ENCODE data around the gene RBM5. TPM values are rescaled to one million over a fixed set of nuclear protein-coding genes. Genes with fewer than 3 reads are reported as not detected.
A peak's percentile ranks its signal among the peaks of the same experiment; 100 is the strongest.

Gene RBM5
- total RNA-seq, 2 donors from 2014 or later, result 292 to 353 TPM

DNA sequence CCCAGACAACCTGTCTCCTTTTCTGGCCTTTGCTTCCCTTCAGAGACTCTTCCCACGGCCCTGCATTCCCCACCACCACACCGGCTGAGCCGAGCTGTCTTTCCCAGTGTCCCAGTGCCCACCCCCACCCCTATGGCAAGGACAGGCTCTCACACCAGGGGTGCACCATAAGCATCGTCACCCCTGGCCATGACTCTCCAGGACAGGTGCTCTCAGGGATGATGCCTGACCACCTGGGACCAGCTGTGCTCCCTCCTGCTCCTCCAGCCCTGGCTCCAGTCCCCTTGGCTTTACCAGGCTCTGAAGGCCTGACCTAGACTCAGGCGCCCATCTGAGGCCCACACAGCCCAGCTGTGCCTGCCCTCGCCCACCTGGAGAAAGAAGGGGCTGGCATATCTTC, 48.8 kb downstream of the RBM5 start:
- no peaks in the 10 kb centered on the region for H3K9me3 ChIP-seq (ENCODE audit: control insufficient read depth, low read length, poor library complexity, severe bottlenecking)
- Mint-ChIP-seq H3K27ac (peak overlapping the region; percentile 56), H3K4me3 (no peak overlapping the region), H3K4me1 (peaks cover 9% of the 10 kb centered on the region), H3K36me3 (ENCODE audit: low read depth) (no peaks in the 10 kb centered on the region), H3K27me3 (no peaks in the 10 kb centered on the region)
- no peak for DNase-seq
- ATAC-seq, result no peak

DNA sequence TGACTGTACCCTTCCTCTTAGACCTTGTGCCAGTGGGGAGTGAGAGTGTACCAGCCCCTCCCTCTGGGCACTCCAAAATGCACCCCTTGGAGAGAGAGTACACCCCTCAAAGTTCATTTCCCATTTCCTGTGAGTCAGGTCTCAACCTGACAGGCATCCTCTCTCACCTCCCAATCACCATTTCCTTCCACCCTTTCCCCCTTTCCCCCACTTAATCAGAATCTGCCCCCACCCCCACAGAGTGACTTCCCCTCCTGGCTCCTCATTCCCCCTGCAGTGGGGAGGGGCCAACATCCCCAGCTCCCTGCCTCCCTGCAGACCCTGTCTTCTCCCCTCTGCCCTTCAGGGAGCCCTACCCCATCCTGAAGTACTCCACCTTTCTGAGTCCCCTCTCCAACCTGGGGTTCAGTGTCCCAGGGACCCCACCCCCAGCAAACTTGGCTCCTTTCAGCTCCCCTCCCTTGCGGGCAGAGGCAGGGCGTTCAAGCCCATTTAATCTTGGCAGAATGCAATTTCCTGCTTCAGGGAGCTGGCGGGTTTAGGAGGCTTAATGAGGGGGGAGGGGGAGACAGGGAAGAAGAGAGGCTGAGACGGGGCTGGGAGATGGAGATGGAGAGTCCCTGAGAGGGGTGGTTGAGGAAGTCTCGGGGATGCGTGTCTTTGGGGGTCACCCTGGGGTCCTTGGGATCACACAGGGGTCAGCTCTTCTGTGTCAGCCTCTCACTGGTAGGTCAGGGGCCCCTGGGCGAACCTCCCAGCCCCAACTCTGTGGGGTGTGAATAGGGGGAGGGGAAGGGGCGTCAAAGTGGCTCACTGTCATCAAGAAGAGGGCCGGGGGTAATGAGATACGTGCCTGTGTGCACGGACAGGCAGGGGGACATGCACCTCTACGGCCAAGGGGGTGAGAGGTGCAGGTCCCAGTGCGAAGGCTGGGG, 49.8 kb downstream of the RBM5 start:
- Mint-ChIP-seq H3K27ac (peak overlapping the region; percentile 56), H3K4me1 (peaks cover 9% of the 10 kb centered on the region), H3K27me3 (no peaks in the 10 kb centered on the region), H3K4me3 (no peak overlapping the region), H3K36me3 (ENCODE audit: low read depth) (no peaks in the 10 kb centered on the region)
- no peaks in the 10 kb centered on the region for H3K9me3 ChIP-seq (ENCODE audit: control insufficient read depth, low read length, poor library complexity, severe bottlenecking)
- no peak for ATAC-seq
- DNase-seq, result no peak

DNA sequence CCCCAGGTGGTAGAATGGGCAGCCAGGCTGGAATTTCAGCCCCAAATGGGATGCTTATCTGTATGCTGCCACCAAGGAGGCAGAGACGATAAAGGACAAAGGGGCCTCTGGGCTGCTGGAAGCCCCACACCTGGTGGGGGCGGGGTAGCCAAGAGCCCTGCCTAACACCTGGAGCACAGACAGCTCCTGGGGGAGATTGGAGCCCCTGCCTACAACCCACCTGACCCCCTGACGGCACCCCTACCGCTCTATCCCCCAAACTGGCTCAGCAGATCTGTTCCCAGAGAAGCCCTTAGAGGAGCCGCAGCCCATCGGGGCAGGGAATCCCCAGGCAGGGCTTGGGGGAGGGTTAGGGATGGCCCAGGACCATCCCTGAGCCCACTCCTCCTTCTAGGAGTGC, 50.6 kb downstream of the RBM5 start:
- Mint-ChIP-seq H3K4me3 (no peak overlapping the region), H3K27me3 (no peaks in the 10 kb centered on the region)

DNA sequence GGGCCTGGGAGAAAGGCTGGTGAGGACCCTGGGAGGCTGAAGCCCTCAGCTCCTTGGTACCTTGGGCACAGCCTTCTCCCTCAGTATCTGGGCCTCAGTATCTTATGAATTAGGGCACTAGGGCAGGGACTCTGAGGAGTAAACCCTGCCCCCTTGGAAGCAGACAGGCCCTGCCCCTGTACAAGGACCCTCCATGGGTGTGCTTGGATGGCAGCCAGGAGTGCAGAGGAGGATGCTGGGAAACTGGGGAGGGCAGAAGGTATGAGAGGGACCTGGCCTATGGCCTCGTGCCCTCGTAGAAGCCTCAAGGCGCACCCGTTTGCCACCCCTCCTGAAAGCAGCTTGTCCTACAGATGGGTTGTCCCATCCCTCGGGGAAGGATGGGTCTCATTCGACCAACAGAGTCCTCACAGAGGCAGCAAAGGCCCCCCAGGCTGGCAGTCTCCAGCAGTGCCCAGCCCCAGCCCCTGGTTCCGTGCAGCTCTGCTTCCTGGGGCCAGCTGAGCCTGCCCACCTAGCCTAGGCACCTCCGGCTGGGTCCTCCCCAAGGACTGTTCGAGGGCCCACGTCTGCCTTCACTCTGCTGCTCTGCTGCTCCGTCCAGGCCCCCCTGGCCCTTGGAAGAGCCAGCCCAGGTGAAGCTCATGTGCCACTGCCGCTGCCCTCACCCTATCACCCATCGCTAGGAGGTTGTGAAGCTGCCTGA, 51.2 kb downstream of the RBM5 start:
- no peaks in the 10 kb centered on the region for H3K36me3 Mint-ChIP-seq (ENCODE audit: low read depth)
- no peak overlapping the region for H3K4me3 Mint-ChIP-seq
- no peak overlapping the region for H3K27ac Mint-ChIP-seq
- DNase-seq (no peak), ATAC-seq (no peak)
- H3K27me3 Mint-ChIP-seq, result no peaks in the 10 kb centered on the region
- H3K9me3 ChIP-seq (ENCODE audit: control insufficient read depth, low read length, poor library complexity, severe bottlenecking), result no peaks in the 10 kb centered on the region
- peaks cover 9% of the 10 kb centered on the region for H3K4me1 Mint-ChIP-seq

More for the DNA sequence above, 50.6 kb downstream of the RBM5 start:
- no peaks in the 10 kb centered on the region for H3K9me3 ChIP-seq (ENCODE audit: control insufficient read depth, low read length, poor library complexity, severe bottlenecking)
- H3K27ac Mint-ChIP-seq, result no peak overlapping the region
- no peaks in the 10 kb centered on the region for H3K36me3 Mint-ChIP-seq (ENCODE audit: low read depth)
- H3K4me1 Mint-ChIP-seq, result peaks cover 9% of the 10 kb centered on the region
- DNase-seq, result no peak
- ATAC-seq, result no peak

DNA sequence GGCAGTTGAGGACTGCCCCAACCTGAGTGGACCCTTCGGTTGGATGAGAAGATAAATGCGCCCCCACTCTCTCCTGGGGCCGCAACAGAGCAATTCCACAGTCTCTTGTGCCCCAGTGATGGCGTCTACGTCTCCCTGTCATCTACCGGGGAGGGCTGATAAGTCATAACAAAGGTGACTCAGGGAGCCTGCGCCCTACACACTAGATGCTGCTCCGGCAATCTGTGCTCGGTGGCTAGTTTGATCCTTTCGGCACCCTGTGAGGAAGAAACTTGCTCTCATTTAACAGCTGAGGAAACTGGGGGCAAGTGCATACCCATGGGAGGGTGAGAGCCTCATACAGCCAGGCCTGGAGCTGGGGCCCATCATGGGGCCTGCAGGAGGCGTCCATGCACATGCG, 52.3 kb downstream of the RBM5 start:
- H3K27ac Mint-ChIP-seq, result no peak overlapping the region
- H3K4me1 Mint-ChIP-seq, result peaks cover 9% of the 10 kb centered on the region
- H3K9me3 ChIP-seq (ENCODE audit: control insufficient read depth, low read length, poor library complexity, severe bottlenecking), result no peaks in the 10 kb centered on the region
- no peak for DNase-seq
- H3K27me3 Mint-ChIP-seq, result no peaks in the 10 kb centered on the region
- no peak overlapping the region for H3K4me3 Mint-ChIP-seq
- ATAC-seq, result no peak
- no peaks in the 10 kb centered on the region for H3K36me3 Mint-ChIP-seq (ENCODE audit: low read depth)

DNA sequence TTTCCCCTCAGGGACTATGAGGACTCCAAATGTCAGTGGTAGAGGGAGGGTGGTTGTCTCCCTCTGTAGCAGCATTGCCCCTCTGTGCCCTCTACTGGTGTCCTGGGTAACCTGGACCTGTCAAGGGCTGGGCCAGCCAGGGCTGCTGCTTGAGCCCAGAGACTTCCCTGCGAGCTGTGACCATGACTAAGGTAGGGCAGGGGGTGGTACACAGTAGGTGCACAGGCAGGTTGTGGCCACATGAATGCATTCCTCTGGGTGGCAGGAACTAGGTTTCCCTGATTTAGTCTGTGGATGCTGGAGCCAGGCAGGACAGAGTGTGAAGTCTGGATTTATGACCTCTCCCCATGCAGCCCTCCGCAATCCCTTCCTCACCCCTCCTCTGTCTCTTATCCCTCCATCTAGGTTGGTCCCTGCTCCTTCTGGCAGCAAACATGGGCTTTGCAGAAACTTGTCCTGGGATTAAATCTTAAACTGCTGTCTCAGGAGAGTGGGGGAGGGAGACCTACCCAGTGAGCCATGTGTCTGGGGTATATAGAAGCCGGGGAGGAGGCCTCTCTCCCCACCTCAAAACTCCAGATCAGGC, 57.7 kb downstream of the RBM5 start:
- peaks cover 6% of the 10 kb centered on the region for H3K4me1 Mint-ChIP-seq
- DNase-seq (no peak), ATAC-seq (no peak)
- H3K27ac Mint-ChIP-seq, result no peak overlapping the region
- H3K9me3 ChIP-seq (ENCODE audit: control insufficient read depth, low read length, poor library complexity, severe bottlenecking), result no peaks in the 10 kb centered on the region
- H3K27me3 Mint-ChIP-seq, result peaks cover 12% of the 10 kb centered on the region
- H3K4me3 Mint-ChIP-seq, result no peak overlapping the region
- H3K36me3 Mint-ChIP-seq (ENCODE audit: low read depth), result peaks cover 3% of the 10 kb centered on the region

DNA sequence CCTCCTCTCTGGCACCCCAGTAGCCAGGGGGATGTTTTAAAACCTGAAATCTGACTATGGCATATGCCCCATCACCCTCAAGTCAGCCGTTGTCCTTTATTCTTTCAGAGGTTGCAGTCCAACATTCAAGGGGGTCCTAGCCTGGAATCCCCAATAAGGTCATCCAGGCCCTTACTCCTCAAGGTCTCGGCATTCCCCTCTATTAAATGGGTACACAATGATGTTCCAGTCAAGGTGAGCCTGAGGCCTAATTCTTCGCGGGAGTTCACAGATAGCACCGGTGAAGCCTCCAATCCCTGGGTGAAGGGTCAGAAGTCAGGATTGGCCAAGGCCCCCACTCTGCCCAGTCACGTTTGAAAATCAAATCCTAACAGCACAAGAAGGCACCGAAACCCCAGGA, 58.3 kb downstream of the RBM5 start:
- Mint-ChIP-seq H3K27ac (no peak overlapping the region), H3K27me3 (peaks cover 12% of the 10 kb centered on the region), H3K4me1 (peaks cover 6% of the 10 kb centered on the region), H3K4me3 (no peak overlapping the region), H3K36me3 (ENCODE audit: low read depth) (peaks cover 3% of the 10 kb centered on the region)
- no peaks in the 10 kb centered on the region for H3K9me3 ChIP-seq (ENCODE audit: control insufficient read depth, low read length, poor library complexity, severe bottlenecking)
- no peak for DNase-seq
- ATAC-seq, result no peak

DNA sequence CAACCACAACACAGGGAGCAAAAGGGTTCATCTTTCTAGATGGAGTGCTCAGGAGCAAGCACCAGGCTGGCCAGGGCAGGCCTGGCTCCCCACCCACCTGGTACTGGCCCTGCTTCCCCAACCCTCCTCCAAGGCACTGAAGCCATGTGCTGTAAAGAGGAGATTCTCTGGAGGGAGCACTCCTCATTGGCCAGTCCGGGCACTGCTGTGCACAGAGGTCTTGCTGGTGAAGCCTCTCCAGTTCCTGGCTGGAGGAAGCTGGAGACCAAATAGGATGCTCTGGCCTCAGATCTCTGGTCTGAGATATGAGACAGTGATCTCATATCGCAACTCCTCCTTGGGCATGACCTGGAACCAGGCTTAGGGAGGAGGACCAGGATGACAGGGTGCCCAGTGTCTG, 58.7 kb downstream of the RBM5 start:
- Mint-ChIP-seq H3K27ac (no peak overlapping the region), H3K4me3 (no peak overlapping the region), H3K27me3 (peaks cover 12% of the 10 kb centered on the region), H3K36me3 (ENCODE audit: low read depth) (peaks cover 3% of the 10 kb centered on the region), H3K4me1 (peaks cover 6% of the 10 kb centered on the region)
- DNase-seq (no peak), ATAC-seq (no peak)
- H3K9me3 ChIP-seq (ENCODE audit: control insufficient read depth, low read length, poor library complexity, severe bottlenecking), result no peaks in the 10 kb centered on the region

DNA sequence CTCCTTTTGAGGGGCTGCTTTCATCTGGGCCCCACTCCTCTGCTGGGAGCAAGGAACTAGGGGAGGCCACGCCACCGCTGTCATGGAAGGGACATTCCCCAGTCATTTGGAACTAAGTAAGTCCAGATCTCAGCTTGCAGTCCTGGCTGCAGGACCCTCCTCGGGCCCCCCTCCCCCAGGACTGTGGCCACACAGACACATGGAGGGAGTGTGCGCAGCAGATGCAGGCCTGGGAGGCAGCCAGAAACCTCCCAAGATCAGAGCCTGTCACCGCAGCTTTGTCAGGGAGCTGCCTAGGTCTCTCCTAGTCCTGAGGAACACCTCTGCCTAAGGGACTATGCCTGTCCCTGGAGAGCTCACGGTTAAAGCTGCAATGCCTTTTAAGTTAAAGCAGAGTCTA, 59.1 kb downstream of the RBM5 start:
- no peak for DNase-seq
- Mint-ChIP-seq H3K36me3 (ENCODE audit: low read depth) (peaks cover 3% of the 10 kb centered on the region), H3K27ac (no peak overlapping the region), H3K4me1 (peaks cover 6% of the 10 kb centered on the region), H3K4me3 (no peak overlapping the region), H3K27me3 (peaks cover 12% of the 10 kb centered on the region)
- H3K9me3 ChIP-seq (ENCODE audit: control insufficient read depth, low read length, poor library complexity, severe bottlenecking), result no peaks in the 10 kb centered on the region
- ATAC-seq, result no peak

DNA sequence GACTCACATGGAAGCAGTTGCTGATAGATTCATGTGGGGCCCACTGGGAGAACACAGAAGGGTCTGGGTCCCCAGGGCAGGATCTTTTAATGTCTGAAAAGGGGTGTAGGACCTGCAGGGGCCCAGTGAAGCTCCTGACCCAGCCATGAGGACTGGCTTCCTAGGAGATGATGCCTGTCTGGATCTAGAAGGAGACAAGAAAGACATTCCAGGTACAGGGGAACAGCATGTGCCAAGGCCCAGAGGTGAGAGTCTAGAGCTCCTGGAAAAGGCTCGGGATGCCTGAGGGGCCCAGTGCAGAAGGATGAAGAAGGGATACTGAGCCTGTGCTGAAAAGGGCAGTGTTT, 61.7 kb downstream of the RBM5 start:
- Mint-ChIP-seq H3K27me3 (peaks cover 27% of the 10 kb centered on the region), H3K36me3 (ENCODE audit: low read depth) (peaks cover 8% of the 10 kb centered on the region), H3K27ac (peak overlapping the region; percentile 24), H3K4me3 (peak overlapping the region; percentile 57), H3K4me1 (peaks cover 19% of the 10 kb centered on the region)
- ATAC-seq (no peak), DNase-seq (no peak)
- no peaks in the 10 kb centered on the region for H3K9me3 ChIP-seq (ENCODE audit: control insufficient read depth, low read length, poor library complexity, severe bottlenecking)

DNA sequence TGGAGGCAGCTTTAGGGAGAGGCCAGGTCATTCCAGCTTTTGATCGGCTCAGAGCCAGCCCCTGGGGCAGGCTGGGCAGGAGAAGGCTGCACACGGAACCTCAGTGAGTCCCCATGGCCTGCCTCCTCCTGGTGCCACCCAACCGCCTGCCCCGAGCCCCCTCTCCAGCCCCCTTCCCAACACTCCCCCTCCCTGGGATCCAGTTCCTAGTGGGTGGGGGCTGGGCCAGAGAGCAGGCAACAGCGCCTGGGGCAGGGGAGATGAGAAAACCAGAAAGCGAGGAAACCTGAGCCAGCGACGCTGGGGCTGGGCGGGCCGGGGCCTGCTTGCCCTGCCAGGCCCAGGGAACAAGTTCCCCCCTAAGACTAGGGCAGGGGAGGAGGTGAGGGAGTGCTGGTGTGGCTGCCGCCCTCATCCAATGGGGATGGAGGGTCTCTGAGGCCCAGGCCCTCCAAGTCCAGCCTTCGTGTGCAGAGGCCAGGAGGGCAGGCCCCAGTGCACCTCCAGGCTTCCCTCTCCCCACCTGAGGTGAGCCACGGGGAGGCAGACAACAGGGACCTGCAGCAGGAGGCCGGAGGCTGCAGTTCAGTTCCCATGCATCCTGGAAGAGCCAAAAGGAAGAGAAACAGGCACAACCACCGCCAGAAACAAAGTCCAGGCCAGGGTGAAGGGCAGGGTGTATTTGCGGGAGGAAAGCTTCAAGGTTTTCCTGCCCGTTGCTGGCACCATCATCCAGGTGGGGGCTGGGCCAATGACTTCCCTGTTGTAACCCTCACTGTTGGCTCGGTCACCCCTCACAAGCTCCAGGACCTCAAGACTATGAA, 62.4 kb downstream of the RBM5 start:
- H3K27ac Mint-ChIP-seq, result no peak overlapping the region
- H3K9me3 ChIP-seq (ENCODE audit: control insufficient read depth, low read length, poor library complexity, severe bottlenecking), result no peaks in the 10 kb centered on the region
- DNase-seq (no peak), ATAC-seq (no peak)
- H3K36me3 Mint-ChIP-seq (ENCODE audit: low read depth), result peaks cover 8% of the 10 kb centered on the region
- H3K4me3 Mint-ChIP-seq, result no peak overlapping the region
- H3K4me1 Mint-ChIP-seq, result peaks cover 24% of the 10 kb centered on the region
- peaks cover 31% of the 10 kb centered on the region for H3K27me3 Mint-ChIP-seq

DNA sequence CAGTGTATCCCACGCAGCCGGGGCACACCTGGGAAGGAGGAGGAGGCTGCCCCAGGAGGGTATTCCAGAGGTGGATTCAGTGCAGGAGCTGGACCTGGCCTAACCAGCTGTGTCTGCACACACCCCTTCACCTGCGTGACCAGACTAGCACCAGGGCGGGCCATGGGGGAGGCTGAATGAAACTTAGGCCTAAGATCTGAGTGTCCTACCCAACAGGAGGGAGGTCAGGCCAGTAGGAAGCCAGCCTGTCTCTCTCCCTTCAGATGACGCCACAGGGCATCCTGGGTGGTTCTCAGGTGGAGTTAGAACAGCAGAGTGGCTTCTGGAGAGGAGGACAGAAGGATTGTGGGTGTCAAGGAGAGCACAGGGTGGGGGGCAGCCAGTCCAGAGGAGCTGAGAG, 63.0 kb downstream of the RBM5 start:
- H3K27ac Mint-ChIP-seq, result no peak overlapping the region
- H3K9me3 ChIP-seq (ENCODE audit: control insufficient read depth, low read length, poor library complexity, severe bottlenecking), result no peaks in the 10 kb centered on the region
- ATAC-seq (no peak), DNase-seq (no peak)
- H3K36me3 Mint-ChIP-seq (ENCODE audit: low read depth), result peaks cover 8% of the 10 kb centered on the region
- H3K4me1 Mint-ChIP-seq, result peaks cover 24% of the 10 kb centered on the region
- peaks cover 36% of the 10 kb centered on the region for H3K27me3 Mint-ChIP-seq
- no peak overlapping the region for H3K4me3 Mint-ChIP-seq
